PC-9 (cell line): ENCODE data around the gene OAS1.

ENCODE experiments used
- EZH2 ChIP-seq: fragments of 200-600 bp; sonication (generic); IDR thresholded peaks from 2 replicates; pipeline ENCODE4 v1.8.0; 2017; ENCODE audit warnings: antibody characterized with exemption, low read depth
- TF ChIP-seq, protein P1 (sequence below): fragments of 200-600 bp; sonication (generic); conservative IDR thresholded peaks from 2 replicates; pipeline ENCODE4 v1.6.1; 2017; ENCODE audit warnings: mixed run types, antibody characterized with exemption, mild to moderate bottlenecking, moderate library complexity

DNA sequence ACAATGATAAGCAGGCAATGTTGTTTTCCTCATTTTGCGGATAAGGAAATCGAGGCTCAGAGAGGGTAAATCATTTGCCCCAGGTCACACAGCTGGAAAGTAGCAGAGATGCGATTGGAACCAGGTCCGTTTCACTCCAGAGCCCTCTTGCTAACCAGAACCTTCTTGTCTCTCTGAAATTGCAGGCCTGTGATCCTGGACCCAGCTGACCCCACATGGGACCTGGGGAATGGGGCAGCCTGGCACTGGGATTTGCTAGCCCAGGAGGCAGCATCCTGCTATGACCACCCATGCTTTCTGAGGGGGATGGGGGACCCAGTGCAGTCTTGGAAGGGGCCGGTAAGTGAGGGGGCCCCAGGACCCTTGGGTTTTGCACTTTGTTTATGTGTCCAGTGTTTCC, 41.0 kb downstream of the OAS1 start:
- TF ChIP-seq, protein P1, sequence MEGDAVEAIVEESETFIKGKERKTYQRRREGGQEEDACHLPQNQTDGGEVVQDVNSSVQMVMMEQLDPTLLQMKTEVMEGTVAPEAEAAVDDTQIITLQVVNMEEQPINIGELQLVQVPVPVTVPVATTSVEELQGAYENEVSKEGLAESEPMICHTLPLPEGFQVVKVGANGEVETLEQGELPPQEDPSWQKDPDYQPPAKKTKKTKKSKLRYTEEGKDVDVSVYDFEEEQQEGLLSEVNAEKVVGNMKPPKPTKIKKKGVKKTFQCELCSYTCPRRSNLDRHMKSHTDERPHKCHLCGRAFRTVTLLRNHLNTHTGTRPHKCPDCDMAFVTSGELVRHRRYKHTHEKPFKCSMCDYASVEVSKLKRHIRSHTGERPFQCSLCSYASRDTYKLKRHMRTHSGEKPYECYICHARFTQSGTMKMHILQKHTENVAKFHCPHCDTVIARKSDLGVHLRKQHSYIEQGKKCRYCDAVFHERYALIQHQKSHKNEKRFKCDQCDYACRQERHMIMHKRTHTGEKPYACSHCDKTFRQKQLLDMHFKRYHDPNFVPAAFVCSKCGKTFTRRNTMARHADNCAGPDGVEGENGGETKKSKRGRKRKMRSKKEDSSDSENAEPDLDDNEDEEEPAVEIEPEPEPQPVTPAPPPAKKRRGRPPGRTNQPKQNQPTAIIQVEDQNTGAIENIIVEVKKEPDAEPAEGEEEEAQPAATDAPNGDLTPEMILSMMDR: no peak
- TF ChIP-seq EZH2: no peak
